Panc1 (cell line): Measurements from ENCODE around the gene S1PR2. TPM values are rescaled to one million over a fixed set of nuclear protein-coding genes. Genes with fewer than 3 reads are reported as not detected.

Experiments used
- ATAC-seq: fragments of 200-7000 bp; cut with Tn5 transposase; 2 replicates; pipeline ENCODE4 v1.9.1; 2020; ENCODE audit warnings: mild to moderate bottlenecking, moderate library complexity
- BruUV-seq: library from RNA; stranded (reverse); fragments of 400-500 nt; replicated peaks from 2 replicates; lab custom pipeline; 2021; lab: Mats Ljungman, UMichigan
- CTCF ChIA-PET: fragments of 300-600 bp; sonication (Branson Sonifier 250); formaldehyde crosslinking; loops from one replicate; lab custom pipeline; 2022; ENCODE audit warnings: antibody characterized with exemption; lab: Charles Lee
- POLR2A ChIA-PET: fragments of 300-600 bp; sonication (Branson Sonifier 250); formaldehyde crosslinking; loops from one replicate; lab custom pipeline; 2022; ENCODE audit warnings: antibody characterized with exemption; lab: Charles Lee
- DNase-seq: peaks from one replicate; pipeline ENCODE4 v3.0.0-alpha.2; 2010; ENCODE audit warnings: low read depth, low spot score
- H3K27ac ChIP-seq: 2 replicates; pipeline ENCODE4 v1.5.1; 2011; ENCODE audit warnings: mild to moderate bottlenecking, low read length, inconsistent platforms
- H3K27me3 ChIP-seq: fragments of 200-500 bp; sonication (Bioruptor generic); 2 replicates; pipeline ENCODE4 v1.6.0; 2014; ENCODE audit warnings: low read length, inconsistent platforms; ENCODE audit not compliant: control insufficient read depth, insufficient read depth
- H3K36me3 ChIP-seq: fragments of 200-500 bp; sonication (Bioruptor generic); 2 replicates; pipeline ENCODE4 v1.5.1; 2014; ENCODE audit warnings: inconsistent platforms, mild to moderate bottlenecking, low read length, moderate library complexity; ENCODE audit not compliant: control insufficient read depth, insufficient read depth
- H3K4me1 ChIP-seq: 2 replicates; pipeline ENCODE4 v1.5.1; 2011; ENCODE audit warnings: inconsistent platforms, mild to moderate bottlenecking, low read length, moderate library complexity; ENCODE audit not compliant: control insufficient read depth, insufficient read depth
- H3K4me3 ChIP-seq, 2 experiments: 2 replicates each; pipeline ENCODE4 v1.5.1; 2011 to 2012; ENCODE audit warnings: low read depth in 2 of 2, low read length in 2 of 2, mild to moderate bottlenecking in 2 of 2, inconsistent platforms in 1 of 2, moderate library complexity in 1 of 2
- H3K9me3 ChIP-seq: fragments of 200-500 bp; sonication (Bioruptor generic); 2 replicates; pipeline ENCODE4 v1.5.1; 2014; ENCODE audit warnings: low read depth, mild to moderate bottlenecking, inconsistent platforms, low read length, moderate library complexity; ENCODE audit not compliant: control insufficient read depth, insufficient read depth
- CTCF ChIP-seq: fragments of 450-650 bp; IDR thresholded peaks from 2 replicates; pipeline ENCODE4 v1.5.1; 2017; ENCODE audit warnings: mild to moderate bottlenecking
- POLR2AphosphoS5 ChIP-seq: IDR thresholded peaks from 2 replicates; pipeline ENCODE4 v1.6.1; 2012; ENCODE audit warnings: mild to moderate bottlenecking, low read depth, low read length, moderate library complexity
- REST ChIP-seq, 2 experiments: IDR thresholded peaks; 2 replicates each; pipeline ENCODE4 v1.6.1; 2011 to 2012; ENCODE audit warnings: low read depth in 2 of 2, control low read depth in 1 of 2, low read length in 1 of 2, mild to moderate bottlenecking in 1 of 2, moderate library complexity in 1 of 2; ENCODE audit not compliant: insufficient read depth in 1 of 2
- SIN3A ChIP-seq: IDR thresholded peaks from 2 replicates; pipeline ENCODE4 v1.6.1; 2012; ENCODE audit warnings: low read depth, mild to moderate bottlenecking, low read length, moderate library complexity, borderline replicate concordance; ENCODE audit not compliant: insufficient read depth
- TCF7L2 ChIP-seq: IDR thresholded peaks from 2 replicates; pipeline ENCODE4 v1.6.1; 2011; ENCODE audit warnings: mild to moderate bottlenecking, low read depth, low read length, inconsistent platforms
- in situ Hi-C: cut with HindIII; loops from 2 replicates; pipeline ENCODE4 v1.10.0; 2016; ENCODE audit warnings: low sequenced_read_pairs, low pct_unique_long_range_greater_than_20kb
- intact Hi-C: fragments of 100-400 bp; cut with micrococcal nuclease; formaldehyde crosslinking; loops from one replicate; pipeline ENCODE4 v1.10.0; 2022; ENCODE audit not compliant: unreplicated experiment
- total RNA-seq: library from RNA; stranded (reverse); gene quantifications from one replicate; pipeline ENCODE4 v1.2.1, GENCODE V29; 2021; ENCODE audit not compliant: unreplicated experiment

S1PR2 gene
- total RNA-seq, 1 experiment from 2014 or later: 2.9 TPM

- Histone ChIP-seq H3K27ac (no peak overlapping the region), H3K9me3 (no peaks in the 10 kb centered on the region), H3K36me3 (no peaks in the 10 kb centered on the region), H3K27me3 (no peaks in the 10 kb centered on the region), H3K4me3 (no peak overlapping the region), H3K4me1 (no peaks in the 10 kb centered on the region)
- CTCF ChIA-PET: no interaction called here
- no peak for DNase-seq
- no peak for TF ChIP-seq SIN3A
- intact Hi-C loops (no loop called here), in situ Hi-C loops (no loop called here)
- BruUV-seq: no TSS peak
- ATAC-seq: no peak
- POLR2A ChIA-PET: interaction anchor here (0.9 kb wide), 1 partner anchor 16 kb away, joined by 10 read pairs; the partner anchor contains the start of gene DNMT1
These were observed 20.1 kb downstream of the S1PR2 start for GRCh38 chr19:10211061-10211460.

DNA sequence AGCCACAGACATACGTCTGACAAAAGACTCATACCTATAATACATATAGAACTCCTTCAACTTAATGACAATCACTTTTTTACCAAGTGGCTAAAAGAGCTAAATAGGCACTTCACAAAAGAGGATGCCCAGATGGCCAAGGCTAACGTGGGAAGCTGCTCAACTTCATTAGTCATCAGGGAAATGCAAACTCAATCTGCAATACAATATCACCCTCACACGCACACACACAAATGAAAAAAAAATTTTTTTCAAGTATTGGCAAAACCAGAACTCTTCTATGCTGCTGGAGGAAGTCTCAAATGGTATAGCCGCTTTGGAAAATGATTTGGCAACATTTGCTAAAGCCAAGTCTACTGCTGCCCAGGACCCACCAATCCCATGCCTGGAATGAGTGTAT lies 21.8 kb downstream of the S1PR2 start:
- DNase-seq (no peak), ATAC-seq (no peak)
- Histone ChIP-seq H3K36me3 (no peaks in the 10 kb centered on the region), H3K4me3 (no peak overlapping the region), H3K27me3 (no peaks in the 10 kb centered on the region), H3K9me3 (no peaks in the 10 kb centered on the region), H3K4me1 (no peaks in the 10 kb centered on the region), H3K27ac (no peak overlapping the region)
- in situ Hi-C loops: no loop called here
- TF ChIP-seq CTCF: no peak
- TF ChIP-seq SIN3A: no peak
- no peak for TF ChIP-seq TCF7L2
- TF ChIP-seq POLR2AphosphoS5: no peak
- no peak for TF ChIP-seq REST (IDR thresholded peaks at IDR 0.05; ENCODE audit: insufficient read depth in 1 of 2, low read depth in 2 of 2, low read length in 1 of 2)
- no TSS peak for BruUV-seq
- CTCF ChIA-PET: interaction anchor here (0.6 kb wide), 1 partner anchor 370 kb away, joined by 13 read pairs; no protein-coding TSS in a partner anchor
- intact Hi-C loops: no loop called here
- POLR2A ChIA-PET: no interaction called here

DNA sequence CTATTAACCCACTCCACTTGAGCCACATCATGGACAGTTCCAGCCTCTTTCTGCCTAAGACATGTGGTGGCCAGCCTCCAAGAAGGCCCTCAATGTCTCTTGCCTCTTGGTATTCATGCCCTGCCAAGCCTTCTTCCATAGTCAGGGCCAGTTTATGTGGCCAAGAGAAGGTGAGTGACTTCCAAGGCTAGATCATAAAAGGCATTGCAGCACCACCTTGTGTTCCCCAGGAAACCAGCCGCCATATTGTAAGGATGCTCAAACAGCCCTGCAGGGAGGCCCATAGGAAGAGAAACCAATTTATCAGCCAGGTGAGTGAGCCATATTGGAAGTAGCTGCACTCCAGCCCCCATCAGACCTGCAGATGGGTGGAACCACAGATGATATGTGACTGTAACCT lies 24.1 kb downstream of the S1PR2 start:
- POLR2A ChIA-PET: no interaction called here

More for the DNA sequence above, 24.1 kb downstream of the S1PR2 start:
- CTCF ChIA-PET: no interaction called here
- Histone ChIP-seq H3K9me3 (no peaks in the 10 kb centered on the region), H3K4me1 (no peaks in the 10 kb centered on the region), H3K36me3 (no peaks in the 10 kb centered on the region), H3K27me3 (no peaks in the 10 kb centered on the region), H3K27ac (no peak overlapping the region), H3K4me3 (no peak overlapping the region)
- DNase-seq (no peak), ATAC-seq (no peak)
- in situ Hi-C loops: no loop called here
- BruUV-seq: no TSS peak
- TF ChIP-seq POLR2AphosphoS5: no peak
- no peak for TF ChIP-seq REST (IDR thresholded peaks at IDR 0.05; ENCODE audit: insufficient read depth in 1 of 2, low read depth in 2 of 2, low read length in 1 of 2)
- no peak for TF ChIP-seq SIN3A
- no peak for TF ChIP-seq CTCF
- no peak for TF ChIP-seq TCF7L2
- intact Hi-C loops: no loop called here
